Upper lobe of left lung (tissue), 4 donors: ENCODE results near the gene BEND2.

Experiments
- EP300 ChIP-seq, 4 donors: sonication (generic); formaldehyde crosslinking; IDR thresholded peaks; one replicate each; pipeline ENCODE4 v1.5.1; 2017; ENCODE audit warnings: antibody characterized with exemption in 4 of 4, control low read depth in 2 of 4
- TF ChIP-seq, protein P1 (sequence below), 6 experiments: fragments of 450-650 bp in 4 of 6; fragments of 200-600 bp in 2 of 6; sonication (generic) in 2 of 6; IDR thresholded peaks; one replicate each; pipeline ENCODE4 v1.5.1; 2016 to 2019; ENCODE audit warnings: antibody characterized with exemption in 6 of 6

- TF ChIP-seq, protein P1, sequence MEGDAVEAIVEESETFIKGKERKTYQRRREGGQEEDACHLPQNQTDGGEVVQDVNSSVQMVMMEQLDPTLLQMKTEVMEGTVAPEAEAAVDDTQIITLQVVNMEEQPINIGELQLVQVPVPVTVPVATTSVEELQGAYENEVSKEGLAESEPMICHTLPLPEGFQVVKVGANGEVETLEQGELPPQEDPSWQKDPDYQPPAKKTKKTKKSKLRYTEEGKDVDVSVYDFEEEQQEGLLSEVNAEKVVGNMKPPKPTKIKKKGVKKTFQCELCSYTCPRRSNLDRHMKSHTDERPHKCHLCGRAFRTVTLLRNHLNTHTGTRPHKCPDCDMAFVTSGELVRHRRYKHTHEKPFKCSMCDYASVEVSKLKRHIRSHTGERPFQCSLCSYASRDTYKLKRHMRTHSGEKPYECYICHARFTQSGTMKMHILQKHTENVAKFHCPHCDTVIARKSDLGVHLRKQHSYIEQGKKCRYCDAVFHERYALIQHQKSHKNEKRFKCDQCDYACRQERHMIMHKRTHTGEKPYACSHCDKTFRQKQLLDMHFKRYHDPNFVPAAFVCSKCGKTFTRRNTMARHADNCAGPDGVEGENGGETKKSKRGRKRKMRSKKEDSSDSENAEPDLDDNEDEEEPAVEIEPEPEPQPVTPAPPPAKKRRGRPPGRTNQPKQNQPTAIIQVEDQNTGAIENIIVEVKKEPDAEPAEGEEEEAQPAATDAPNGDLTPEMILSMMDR (IDR thresholded peaks at IDR 0.05), result no peak
- TF ChIP-seq EP300 (IDR thresholded peaks at IDR 0.05), result no peak
Measured at GRCh38 chrX:18119856-18120255, 100.8 kb downstream of the BEND2 start.
